ENCODE data around the gene PPFIBP1.

DNA sequence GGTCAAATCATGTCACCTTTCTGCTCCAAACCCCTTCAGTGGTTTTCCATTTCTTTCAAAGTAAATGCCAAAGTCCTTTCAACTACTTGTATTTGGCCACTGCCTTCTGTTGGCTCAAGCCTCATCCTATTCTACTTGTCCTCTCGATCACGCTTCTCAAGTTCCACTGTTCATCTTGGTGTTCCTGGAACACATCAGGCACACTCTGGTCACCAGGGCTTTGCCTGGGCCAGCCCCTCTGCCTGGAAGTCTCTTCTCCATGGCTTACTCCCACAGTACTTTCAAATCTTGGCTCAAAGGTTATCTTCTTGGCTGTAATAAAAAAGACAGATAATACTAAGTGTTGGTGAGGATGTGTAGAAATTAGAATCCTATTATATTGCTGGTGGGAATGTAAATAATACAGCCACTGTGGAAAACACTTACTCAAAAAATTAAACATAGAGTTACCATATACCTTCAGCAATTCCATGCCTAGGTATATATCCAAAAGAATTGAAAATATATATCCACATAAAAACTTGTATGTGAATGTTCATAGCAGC, 17.3 kb upstream of the PPFIBP1 start:
- TF ChIP-seq, protein P1, sequence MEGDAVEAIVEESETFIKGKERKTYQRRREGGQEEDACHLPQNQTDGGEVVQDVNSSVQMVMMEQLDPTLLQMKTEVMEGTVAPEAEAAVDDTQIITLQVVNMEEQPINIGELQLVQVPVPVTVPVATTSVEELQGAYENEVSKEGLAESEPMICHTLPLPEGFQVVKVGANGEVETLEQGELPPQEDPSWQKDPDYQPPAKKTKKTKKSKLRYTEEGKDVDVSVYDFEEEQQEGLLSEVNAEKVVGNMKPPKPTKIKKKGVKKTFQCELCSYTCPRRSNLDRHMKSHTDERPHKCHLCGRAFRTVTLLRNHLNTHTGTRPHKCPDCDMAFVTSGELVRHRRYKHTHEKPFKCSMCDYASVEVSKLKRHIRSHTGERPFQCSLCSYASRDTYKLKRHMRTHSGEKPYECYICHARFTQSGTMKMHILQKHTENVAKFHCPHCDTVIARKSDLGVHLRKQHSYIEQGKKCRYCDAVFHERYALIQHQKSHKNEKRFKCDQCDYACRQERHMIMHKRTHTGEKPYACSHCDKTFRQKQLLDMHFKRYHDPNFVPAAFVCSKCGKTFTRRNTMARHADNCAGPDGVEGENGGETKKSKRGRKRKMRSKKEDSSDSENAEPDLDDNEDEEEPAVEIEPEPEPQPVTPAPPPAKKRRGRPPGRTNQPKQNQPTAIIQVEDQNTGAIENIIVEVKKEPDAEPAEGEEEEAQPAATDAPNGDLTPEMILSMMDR (IDR thresholded peaks at IDR 0.05), result no peak
- no peak for TF ChIP-seq POLR2A (IDR thresholded peaks at IDR 0.05)

All from lower leg skin (tissue), 3 donors.